Esophagus squamous epithelium (tissue), 4 donors: ENCODE data around the gene ELK3.

Source experiments
- CTCF ChIP-seq, 6 experiments: fragments of 450-650 bp in 4 of 6; fragments of 200-600 bp in 2 of 6; sonication (generic) in 2 of 6; IDR thresholded peaks; one replicate each; pipeline ENCODE4 v1.5.1; 2016 to 2019; ENCODE audit warnings: antibody characterized with exemption in 6 of 6, mild to moderate bottlenecking in 4 of 6, moderate library complexity in 4 of 6
- POLR2A ChIP-seq, 4 donors: fragments of 450-650 bp; IDR thresholded peaks; one replicate each; pipeline ENCODE4 v1.6.1; 2017; ENCODE audit warnings: antibody characterized with exemption in 4 of 4, mild to moderate bottlenecking in 4 of 4, moderate library complexity in 3 of 4

- no peak for TF ChIP-seq CTCF (IDR thresholded peaks at IDR 0.05)
- TF ChIP-seq POLR2A (IDR thresholded peaks at IDR 0.05) = no peak
These were observed 39.0 kb downstream of the ELK3 start for GRCh38 chr12:96233168-96233567.
